Activated CD4-positive, CD25-positive, alpha-beta regulatory T cell treated with anti-CD3 and anti-CD28 coated beads, Interleukin-2, amount 50 U/mL, for 24 hours (primary cell): ENCODE data around the gene HHLA2.
"Not testable (repeated sequence)": the region's sequence is repeated elsewhere in the genome, so short reads cannot be mapped to it uniquely, and the experiment has no call there.

ENCODE experiments used
- ATAC-seq, 2 donors: fragments of 150-1000 bp; cut with Tn5 transposase; one replicate each; pipeline ENCODE4 v1.10.0; 2021; ENCODE audit warnings: mild to moderate bottlenecking in 1 of 2, moderate library complexity in 1 of 2

Gene HHLA2

GRCh38 chr3:108343491-108343890 is 47.1 kb downstream of the HHLA2 start:
- ATAC-seq, result no peak

- ATAC-seq, result no peak
Measured at GRCh38 chr3:108345492-108346205, 49.3 kb downstream of the HHLA2 start.

- ATAC-seq, result no peak
Measured at GRCh38 chr3:108346301-108347227, 50.2 kb downstream of the HHLA2 start.

GRCh38 chr3:108352176-108352575 is 55.8 kb downstream of the HHLA2 start:
- ATAC-seq, result no peak

DNA sequence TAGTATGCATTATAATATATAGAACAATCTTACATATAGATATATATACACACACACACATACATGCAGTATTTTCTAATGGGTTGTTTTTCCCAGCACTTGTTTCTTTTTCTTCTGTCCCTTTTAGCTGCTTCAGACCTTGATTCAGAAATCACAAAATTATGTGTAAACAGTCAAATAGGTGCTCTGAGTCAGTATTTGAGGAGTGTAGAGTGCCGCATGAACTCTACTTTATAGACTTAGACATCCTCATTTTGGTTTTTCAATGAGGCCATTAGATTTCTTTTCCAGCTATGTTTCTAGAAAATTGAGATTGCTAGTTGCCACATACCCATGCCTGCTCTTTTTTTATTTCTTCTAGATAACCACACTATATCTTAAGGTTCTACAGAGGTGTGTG is 58.2 kb downstream of the HHLA2 start:
- no peak for ATAC-seq

DNA sequence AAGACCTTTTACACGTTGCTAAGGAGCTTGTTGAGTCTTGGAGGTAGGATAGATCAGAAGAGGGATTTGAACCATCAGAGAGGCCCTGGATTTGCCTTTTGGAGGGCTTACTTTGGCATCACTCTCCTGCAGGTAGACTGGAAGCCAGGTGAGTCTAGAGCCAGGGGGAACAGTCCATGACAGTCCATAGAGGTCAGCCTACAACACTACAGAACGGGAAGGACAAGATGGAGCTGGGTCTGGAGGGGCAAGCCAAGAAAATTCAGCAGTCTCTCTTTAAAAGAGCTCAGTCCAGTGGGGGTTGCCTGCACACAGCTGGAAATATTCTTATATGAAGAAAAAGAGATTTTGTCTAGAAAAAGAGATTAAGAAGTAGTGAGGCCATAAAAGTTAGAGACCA is 60.7 kb downstream of the HHLA2 start:
- no peak for ATAC-seq

- ATAC-seq, result no peak
Measured at GRCh38 chr3:108359011-108359410, 62.7 kb downstream of the HHLA2 start.

- ATAC-seq, result no peak
Measured at GRCh38 chr3:108376026-108376425, 79.7 kb downstream of the HHLA2 start.

DNA sequence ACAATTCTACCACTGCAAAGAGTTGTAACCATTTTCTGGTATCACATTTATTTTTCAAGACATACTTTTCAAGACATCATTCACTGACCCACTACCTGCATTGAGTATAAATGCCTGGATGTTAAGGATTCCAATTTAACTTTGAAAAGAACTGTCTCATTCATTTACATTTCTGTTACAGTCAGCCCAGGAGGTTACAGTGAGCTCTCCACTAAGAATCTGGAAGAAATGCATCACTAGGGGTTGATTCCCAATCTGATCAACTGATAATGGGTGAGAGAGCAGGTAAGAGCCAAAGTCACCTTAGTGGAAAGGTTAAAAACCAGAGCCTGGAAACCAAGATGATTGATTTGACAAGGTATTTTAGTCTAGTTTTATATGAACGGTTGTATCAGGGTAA is 81.0 kb downstream of the HHLA2 start:
- ATAC-seq, result no peak

DNA sequence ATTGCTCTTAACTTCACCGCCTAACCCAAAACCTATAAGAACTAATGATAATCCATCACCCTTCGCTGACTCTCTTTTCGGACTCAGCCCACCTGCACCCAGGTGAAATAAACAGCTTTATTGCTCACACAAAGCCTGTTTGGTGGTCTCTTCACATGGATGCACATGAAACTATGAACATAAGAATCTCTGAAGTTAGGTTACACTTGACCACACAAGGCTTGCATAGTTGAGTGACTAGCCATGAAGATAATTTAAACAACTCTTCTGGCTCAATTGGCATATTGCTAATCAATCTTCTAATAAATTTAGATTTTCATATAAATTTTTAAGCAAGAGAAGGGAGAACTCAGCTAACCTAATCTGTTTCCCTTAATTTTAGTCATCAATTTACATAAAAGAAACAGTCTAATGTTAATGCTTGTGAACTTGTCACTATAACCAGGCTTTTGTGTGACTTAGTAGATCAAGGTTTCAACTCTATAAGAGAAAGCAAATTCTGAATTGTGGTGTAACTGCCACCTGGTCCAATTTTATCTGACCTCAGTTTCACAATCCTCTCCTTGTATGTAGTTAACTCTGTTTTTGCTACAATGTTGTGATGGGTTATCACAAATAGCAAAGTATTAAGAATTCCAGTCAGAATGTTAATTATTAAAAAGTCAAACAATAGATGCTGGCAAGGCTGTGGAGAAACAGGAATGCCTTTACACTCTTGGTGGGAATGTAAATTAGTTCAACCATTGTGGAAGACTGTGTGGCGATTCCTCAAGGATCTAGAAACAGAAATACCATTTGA is 82.0 kb downstream of the HHLA2 start:
- no peak for ATAC-seq

GRCh38 chr3:108378952-108379342 is 82.6 kb downstream of the HHLA2 start:
- not testable (repeated sequence) for ATAC-seq

DNA sequence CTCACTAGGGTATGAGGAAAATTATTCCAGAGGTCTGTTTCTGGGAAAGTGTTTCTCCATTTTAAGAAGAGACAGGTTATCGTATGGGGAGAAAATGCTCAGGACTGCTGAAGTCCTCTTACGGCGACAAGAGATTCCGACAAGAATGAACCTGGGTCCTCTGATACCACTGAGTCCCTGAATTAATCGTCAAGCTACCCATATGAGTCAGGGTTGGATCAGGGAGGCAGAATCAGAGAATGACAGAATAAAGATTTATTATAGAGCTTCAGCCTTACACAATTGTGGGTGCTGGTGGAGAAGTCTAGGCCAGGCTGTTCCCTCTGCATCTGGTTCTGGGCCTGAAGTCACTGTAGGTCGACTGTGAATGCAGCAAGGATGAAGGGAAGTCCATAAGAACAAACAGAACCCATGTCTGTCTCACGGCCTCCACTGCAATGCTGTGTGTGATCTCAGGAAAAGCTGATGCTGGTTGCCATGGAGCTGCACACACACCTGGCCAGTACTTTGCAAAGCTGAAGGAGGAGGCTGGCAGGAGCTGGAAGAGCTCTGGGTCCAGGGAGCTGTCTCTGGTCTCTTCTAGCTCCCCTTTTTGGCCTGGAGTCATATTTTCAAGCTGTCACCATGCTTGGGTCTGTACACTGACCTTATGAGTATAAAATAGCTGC is 83.9 kb downstream of the HHLA2 start:
- no peak for ATAC-seq

DNA sequence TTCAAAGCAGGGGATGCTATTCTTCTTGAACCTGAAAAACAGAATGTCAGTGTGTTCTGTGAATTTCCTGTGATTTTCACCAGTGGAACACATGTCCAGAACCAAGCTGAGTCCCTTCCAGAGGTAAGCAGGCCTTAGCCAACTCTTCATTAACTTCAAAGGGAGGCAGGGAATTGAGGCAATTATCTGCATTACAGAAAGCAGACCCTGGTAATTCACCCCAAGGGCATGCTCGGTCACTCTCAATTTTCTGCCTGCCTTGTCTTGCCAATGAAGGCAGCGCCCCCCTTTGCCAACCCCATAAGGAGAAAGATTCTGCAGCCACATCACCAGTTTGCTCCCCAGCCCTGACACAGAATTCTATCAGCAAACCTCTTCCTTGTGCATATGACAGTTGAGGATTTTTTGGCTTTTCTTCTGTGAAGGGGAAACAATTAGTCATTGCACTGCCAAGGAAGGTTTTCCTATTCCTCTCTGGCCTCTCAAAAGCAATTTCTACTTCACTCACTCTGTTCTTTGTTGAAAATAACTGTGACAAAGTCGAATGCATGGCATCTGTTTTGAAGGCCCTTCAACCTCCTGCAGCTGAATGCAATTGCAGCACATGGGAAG is 85.3 kb downstream of the HHLA2 start:
- no peak for ATAC-seq

DNA sequence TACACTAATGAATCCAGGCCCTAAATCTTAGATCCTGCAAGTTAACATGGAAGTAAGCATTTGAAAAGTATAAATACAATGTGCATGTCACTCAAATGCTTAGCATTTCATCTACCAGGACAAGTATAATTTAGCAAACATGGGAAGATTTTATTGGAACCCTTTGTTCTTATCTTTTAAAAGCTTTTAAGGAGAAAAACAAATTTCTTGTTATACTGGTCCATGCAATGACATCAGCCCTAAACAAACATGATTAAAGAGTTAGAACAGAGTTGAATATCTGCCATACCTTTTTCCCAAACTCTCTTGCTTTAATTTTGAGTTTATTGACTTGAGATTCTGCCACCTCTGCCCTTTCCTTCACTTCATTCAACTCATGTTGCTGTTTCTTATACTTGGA is 87.0 kb downstream of the HHLA2 start:
- ATAC-seq, result no peak

DNA sequence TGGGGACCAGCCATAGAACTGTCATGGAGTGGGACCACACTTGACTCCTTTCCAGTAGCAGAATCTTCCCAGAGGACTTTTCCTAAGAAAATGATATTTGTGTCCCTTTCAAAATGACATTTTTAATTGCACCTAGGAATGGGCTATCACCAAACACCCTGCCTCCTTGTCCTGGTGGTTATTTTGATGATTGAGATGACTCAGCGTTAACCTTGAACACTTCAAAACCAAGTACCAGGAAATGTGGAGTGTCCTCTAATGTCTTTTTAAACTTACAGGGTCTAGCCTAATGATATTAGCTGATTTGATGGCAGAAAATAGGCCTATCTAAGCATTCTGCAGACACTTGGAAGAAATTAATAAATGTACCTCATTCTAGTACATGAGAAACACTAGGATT is 90.7 kb downstream of the HHLA2 start:
- ATAC-seq, result no peak

GRCh38 chr3:108388136-108389132 is 92.1 kb downstream of the HHLA2 start:
- peak; percentile 75 to 77 for ATAC-seq

DNA sequence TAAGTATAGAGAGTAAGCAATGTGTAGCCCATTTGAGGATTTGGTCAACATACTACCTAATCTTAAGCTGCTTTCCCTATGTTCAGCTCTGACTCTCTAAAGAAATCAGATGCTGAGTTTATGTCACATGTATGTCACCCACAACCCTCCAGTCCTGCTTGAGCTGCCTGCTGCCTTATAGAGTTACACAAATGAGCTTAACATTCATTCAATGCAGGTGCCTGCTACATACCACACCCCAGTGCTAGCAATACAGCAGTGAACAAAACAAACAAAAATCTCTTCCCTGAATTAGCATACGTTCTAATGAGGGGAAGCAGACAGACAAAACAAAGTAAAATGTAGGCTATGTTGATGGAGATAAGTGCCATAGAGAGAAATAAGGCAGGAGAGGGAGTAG is 93.0 kb downstream of the HHLA2 start:
- no peak for ATAC-seq

DNA sequence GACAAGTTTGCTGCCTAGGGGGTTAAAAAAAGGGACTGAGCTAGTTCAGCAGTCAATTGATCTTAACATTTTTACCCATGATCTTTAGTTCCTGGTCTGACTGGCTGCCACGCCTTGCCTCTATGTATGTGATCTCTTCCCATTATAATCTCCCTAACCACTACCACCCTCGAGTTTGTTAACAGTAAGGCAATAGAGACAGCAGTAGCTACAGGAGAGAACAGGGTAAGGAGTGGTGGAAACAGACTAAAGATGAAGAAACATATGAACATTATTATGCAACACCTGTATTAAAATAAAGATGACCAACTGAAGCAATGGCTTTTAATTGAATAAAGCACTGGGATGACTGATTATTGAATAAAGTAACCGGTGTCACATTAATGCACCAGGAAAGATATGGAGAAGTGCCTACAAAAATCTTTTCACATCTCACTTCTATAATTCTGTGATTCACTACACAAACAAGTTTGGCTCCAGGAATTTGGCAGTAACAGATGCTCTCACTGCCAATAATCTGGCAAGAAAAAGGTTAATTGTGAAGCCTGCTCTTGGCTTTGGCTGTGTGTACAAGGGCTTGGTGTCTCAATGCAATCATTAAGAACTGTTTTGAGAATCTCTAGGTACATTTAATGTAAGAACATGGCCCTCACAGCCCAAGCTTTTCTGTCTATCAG is 95.7 kb downstream of the HHLA2 start:
- no peak for ATAC-seq

DNA sequence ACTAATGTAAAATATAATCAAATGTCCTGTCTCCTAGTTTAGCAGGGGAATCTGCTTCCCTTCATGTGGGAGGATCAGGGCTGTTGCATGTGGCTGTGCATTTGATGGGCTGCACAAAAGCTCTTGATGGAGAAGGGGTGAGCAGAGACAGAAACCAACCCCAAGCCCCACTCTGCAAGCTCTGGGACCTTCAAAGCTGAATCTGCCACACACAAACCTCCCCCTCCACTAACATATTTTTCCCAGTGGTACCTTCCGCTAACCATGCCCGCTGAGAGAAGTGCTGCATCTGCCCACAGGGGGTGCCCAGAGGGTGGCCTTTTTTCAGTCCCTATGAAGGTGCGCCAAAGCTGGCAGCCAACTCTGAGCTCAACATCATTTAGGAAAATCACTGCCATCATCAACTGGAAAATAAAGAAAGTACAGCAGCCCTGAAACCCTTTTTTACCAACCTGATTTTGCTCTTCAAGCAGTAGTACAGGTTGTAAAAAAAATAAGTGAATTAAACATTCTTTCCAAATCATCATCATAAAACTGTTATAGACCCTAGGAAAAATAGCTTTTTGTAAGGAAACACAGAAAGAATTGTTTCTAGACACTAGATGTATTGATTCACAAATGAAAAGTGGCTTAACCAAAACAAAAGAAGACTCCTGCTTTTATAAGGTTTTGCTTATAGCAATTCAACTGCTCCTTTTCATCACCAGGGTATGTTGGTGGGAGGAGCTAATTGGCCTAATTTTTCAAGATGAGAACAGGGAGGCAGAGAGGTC is 97.0 kb downstream of the HHLA2 start:
- no peak for ATAC-seq

DNA sequence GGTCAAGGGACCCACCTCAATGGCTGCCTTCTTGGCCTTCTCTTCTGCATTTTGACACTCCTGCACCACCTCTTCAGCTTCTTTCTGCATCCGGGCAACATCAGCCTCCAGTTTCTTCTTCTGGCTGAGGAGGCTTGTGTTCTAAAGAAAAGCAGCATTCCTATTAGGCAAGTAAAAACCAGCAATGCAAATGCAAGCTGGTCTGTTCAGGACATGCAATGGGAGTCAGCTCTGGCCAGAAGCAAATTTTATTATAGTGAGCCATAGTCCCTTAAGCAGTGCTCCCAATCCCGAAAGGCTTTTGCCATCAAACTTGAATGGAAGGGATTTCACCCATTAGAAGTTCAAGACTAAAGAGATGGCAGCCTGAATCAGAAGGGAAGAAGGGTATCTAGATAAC is 97.7 kb downstream of the HHLA2 start:
- no peak for ATAC-seq
